HG03439 (cell line): Measurements from ENCODE around the gene N4BP3.
"Not testable (repeated sequence)": the region's sequence is repeated elsewhere in the genome, so short reads cannot be mapped to it uniquely, and the experiment has no call there.

Experiments used
- ATAC-seq: cut with Tn5 transposase; IDR thresholded peaks from one replicate; pipeline ENCODE4 v1.9.1; 2021; ENCODE audit warnings: mild to moderate bottlenecking, moderate library complexity; ENCODE audit not compliant: unreplicated experiment

Gene N4BP3, protein sequence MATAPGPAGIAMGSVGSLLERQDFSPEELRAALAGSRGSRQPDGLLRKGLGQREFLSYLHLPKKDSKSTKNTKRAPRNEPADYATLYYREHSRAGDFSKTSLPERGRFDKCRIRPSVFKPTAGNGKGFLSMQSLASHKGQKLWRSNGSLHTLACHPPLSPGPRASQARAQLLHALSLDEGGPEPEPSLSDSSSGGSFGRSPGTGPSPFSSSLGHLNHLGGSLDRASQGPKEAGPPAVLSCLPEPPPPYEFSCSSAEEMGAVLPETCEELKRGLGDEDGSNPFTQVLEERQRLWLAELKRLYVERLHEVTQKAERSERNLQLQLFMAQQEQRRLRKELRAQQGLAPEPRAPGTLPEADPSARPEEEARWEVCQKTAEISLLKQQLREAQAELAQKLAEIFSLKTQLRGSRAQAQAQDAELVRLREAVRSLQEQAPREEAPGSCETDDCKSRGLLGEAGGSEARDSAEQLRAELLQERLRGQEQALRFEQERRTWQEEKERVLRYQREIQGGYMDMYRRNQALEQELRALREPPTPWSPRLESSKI

GRCh38 chr5:178113141-178113787 lies at the start of gene N4BP3:
Gene N4BP3 (plus strand): TSS chr5:178113532. CDS start chr5:178119584, 6,052 bp downstream.
- ATAC-seq = peak; percentile 50

- ATAC-seq = no peak
These were observed 45.6 kb upstream of the N4BP3 start for GRCh38 chr5:178067755-178068154.

DNA sequence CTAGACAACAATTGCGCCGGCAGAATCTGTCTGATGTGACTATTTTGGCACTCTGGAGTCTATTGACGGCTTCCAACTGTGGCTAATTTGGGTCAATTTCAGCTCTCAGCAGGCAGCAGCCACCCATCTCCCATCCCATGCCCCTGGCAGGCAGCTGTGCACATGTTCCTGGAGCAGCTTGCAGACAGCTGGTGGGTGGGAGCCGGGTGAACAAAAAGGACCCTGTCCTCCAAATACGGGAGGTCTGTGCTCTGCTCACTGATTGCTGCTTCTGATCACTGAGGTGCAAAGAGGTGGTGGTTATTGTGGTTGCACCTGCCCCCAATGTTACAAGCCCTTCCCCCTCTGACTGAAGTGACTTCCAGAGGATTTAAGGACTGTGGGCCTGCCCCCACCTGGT lies 45.0 kb upstream of the N4BP3 start:
- no peak for ATAC-seq

DNA sequence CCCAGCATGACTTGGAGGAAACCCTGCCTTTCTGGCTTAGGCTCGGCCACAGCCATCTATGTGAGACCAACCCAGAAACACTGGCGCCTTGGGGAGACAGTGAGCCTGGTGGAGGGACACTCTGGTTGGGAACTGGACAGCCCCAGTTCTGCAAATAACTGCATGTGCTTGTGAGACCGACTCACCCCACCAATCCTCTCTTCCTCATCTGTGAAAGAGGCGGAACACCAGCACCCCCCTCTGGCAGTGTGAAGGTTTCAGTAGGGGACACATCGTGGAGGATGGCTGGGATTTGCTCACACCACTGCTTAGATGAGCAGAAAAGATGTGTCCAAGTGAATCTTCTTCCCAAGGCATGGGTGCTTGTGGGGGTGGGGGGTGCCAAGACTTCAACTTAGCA lies 43.4 kb upstream of the N4BP3 start:
- ATAC-seq = no peak

- no peak for ATAC-seq
These were observed 42.2 kb upstream of the N4BP3 start for GRCh38 chr5:178071108-178071507.

DNA sequence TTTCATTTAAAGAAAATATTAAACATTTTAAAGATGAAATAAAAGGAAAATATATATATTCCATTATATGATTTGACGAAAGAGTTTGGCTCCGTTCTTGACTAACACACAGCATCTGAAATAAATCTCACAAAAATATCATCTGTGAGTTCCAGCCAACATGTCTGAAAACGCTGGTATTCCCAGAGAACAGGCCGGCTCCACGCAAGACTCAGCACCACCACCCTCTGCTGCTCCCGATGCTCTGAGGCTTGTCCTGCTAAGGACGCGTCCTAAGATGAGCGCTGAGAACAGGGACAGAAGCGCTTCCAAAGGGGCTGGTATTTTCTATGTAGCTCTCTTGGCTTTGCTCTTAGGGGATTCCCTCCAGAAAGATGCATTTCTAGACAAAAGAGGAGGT lies 40.6 kb upstream of the N4BP3 start:
- no peak for ATAC-seq

- no peak for ATAC-seq
These were observed 38.9 kb upstream of the N4BP3 start for GRCh38 chr5:178074266-178074952.

DNA sequence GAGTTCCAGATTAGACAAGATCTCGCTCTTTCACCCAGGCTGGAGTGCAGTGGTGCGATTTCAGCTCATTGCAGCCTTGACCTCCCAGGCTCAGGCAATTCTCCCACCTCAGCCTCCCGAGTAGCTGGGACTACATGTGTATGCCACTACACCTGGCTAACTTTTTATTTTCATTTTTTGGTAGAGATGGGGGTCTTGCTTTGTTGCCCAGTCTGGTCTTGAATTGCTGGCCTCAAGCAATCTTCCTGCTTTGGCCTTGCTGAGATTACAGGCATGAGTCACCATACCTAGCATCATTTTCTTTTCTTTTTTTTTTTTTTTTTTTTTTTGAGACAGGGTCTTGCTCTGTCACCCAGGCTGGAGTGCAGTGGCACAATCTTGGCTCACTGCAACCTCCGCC lies 36.4 kb upstream of the N4BP3 start:
- ATAC-seq = not testable (repeated sequence)

DNA sequence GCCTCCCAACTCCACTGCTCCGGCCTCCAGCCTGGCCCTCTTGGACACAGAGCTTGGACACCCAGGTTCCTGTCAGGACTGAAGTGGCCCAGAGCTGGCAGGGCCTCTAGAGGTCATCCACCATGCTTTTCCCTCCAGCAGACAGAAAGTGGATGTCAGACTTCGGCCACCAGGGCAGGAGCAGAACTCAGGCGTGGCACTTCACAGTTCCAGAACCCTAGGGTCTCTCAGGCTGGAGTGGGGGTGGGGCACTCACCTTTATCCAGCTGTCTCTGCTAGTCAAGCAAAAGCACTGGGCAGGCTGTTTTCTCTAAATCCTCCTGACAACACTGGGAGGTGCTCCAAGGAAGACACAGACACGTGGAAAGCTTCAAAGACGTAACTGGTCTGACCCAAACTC lies 35.6 kb upstream of the N4BP3 start:
- no peak for ATAC-seq

DNA sequence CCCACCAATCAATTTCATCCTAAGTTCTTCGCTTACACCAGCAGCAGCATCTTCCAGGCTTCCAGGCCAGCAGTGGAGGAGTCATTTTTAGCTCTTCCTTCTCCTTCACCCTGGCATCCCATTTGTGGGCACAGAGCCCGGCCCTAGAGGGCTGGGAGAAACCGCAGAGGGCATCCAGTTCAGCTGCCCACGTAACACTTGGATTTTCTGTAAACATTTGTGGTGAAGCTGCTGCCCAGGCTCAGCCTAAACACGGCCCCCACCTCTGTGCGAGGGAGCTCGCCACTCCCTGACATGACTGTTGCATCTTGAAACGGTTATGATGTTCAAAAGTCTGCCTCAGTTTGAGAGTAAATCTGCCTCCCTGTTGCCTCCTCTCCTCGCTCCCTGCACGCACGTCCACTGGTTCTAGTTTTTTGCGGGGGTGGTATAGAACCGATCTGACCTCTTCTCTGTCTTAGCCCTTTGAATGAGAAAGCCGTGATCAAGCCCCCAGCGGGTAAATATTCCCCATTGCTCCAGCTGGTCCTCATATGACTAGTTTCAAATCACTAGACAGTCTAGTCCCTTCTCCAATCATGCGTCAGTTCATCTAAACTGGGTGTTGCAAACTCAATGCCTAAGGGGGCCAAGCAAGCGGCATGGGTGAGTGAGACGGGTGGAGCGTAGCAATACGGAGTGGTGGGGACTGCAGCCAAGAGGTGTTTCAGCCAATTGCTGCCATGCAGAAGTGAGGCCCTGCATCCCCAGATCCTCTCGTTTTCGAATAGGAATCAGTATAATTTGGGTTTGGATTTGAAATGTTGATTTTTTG lies 34.9 kb upstream of the N4BP3 start:
- ATAC-seq = no peak

DNA sequence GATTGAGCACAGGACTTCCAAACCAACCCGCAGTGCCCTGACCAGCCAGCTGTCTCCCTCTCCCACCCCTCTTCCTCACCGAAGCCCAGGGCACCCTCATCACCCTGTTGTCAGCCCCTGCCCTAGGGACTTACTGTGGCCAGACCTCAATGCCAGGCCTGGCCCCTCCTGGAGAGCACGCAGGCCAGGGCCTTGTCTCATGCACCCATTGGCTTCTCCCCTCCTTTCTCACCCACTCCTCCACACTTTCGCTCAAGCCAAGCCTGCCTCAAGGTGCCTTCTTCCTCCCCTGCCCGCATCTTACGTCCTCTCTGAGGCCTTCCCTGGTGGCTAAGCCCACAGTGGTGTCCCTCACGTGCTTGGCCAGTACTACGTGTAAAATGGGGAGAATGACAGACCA lies 33.3 kb upstream of the N4BP3 start:
- no peak for ATAC-seq

GRCh38 chr5:178080618-178081410 lies 32.5 kb upstream of the N4BP3 start:
- no peak for ATAC-seq

GRCh38 chr5:178081571-178082243 lies 31.6 kb upstream of the N4BP3 start:
- ATAC-seq = no peak

- ATAC-seq = no peak
These were observed 29.4 kb upstream of the N4BP3 start for GRCh38 chr5:178083922-178084321.

DNA sequence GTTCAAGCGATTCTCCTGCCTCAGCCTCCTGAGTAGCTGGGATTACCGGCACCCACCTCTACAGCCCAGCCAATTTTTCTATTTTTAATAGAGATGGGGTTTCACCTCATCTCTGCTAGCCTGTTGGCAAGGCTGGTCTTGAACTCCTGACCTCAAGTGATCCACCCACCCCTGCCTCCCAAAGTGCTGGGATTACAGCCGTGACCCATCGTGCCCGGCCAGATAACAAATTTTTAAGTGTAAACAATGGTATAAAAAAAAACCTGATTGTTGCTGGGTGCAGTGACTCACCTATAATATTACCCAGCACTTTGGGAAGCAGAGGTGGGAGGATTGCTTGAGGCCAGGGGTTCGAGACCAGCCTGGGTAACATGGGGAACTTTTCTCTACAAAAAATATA lies 28.0 kb upstream of the N4BP3 start:
- ATAC-seq = no peak

DNA sequence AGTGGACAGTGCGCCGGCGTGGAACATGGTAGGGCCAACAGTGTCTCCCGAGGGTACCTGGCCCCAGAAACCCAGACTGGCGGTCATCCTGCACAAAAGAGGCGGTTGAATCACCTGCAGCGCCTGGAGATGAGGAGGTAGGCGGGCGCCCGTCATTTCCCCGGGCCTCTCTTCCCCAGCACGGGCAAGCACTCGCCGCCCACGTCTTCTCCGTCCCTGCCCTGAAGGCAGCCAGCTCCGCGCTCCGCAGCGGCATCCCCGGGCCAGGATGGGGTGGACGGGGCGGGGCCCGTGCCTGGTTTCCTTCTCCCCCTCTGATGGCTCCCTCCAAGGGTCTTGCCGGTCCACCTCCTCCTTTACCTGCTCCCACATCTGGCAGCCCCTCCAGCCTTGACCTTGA lies 27.1 kb upstream of the N4BP3 start:
- no peak for ATAC-seq

- not testable (repeated sequence) for ATAC-seq
These were observed 26.1 kb upstream of the N4BP3 start for GRCh38 chr5:178087199-178087598.

DNA sequence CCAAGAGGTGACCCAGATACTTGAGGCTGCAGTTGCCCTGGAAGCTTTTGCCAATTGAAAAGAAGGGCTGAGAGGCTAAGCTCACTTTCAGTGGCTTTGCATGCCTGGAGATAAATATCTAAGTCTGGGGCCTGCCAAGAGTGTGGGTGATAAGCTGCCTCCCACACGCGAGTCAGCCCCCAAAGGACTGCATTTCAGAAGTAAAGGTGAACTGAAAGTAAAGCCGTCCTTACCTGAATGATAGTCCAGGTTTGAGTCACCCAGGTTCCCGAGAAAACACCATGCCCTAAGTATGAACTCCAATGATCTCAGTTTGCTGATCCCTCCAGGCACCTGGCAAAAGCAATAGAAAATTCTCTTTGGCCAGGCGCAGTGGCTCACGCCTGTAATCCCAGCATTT lies 22.5 kb upstream of the N4BP3 start:
- ATAC-seq = no peak

DNA sequence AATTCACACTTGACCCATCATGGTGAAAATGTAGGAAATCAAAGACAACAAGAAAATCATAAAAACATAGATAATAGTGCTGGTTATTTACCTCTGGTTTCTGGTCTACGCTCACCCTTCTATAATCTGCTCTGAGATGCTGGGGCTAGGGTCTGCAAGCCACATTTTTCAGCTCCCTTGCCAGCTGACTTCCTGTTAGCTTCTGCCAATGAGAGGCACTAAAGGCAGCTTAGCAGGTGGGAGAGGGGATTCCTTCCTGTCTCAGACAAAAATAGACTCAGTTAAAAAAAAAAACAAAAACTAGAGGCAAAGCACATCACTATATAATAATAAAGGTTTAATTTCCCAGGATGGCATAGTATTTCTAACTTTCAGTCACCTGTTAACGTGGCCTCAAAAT lies 20.2 kb upstream of the N4BP3 start:
- no peak for ATAC-seq
